SHP77 (cell line): Measurements from ENCODE around the gene SP100.

Experiments used
- DNase-seq, 2 experiments: peaks; one replicate each; lab custom pipeline; 2025; lab: John Stamatoyannopoulos, UW

Gene SP100

DNA sequence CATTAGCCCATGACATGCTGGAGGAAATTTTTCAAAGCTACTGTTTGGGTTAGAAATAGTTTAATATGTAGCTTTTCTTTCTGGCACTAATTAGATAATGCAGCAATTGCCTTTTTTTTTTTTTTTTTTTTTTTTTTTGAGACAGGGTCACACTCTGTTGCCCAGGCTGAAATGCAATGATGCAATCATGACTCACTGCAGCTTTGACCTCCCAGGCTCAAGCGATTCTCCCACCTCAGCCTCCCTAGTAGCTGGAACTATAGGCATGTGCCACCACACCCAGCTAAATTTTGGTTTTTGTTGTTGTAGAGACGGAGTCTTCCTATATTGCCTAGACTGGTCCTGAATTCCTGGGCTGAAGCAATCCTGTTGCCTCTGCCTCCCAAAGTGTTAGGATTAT is 136.2 kb downstream of the SP100 start:
- DNase-seq: no peak

DNA sequence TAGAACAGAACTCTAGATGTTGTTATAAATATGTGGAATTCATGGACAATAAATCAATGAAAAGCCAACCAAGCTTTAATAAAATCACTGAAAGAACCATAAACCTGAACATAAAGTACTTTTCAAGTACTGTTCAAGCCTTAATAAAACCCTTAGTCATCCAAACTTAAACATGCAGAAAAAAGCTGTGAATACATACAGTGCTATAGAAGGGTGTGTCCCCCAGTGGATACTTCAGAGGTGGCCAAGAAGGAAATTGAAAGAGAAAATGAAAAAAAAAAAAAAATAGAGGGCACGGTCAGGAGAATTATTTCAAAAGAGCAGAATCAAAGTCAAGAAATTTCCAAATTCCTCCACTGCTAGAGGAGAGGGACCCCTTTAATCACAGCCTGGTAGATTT is 141.1 kb downstream of the SP100 start:
- DNase-seq: no peak

DNA sequence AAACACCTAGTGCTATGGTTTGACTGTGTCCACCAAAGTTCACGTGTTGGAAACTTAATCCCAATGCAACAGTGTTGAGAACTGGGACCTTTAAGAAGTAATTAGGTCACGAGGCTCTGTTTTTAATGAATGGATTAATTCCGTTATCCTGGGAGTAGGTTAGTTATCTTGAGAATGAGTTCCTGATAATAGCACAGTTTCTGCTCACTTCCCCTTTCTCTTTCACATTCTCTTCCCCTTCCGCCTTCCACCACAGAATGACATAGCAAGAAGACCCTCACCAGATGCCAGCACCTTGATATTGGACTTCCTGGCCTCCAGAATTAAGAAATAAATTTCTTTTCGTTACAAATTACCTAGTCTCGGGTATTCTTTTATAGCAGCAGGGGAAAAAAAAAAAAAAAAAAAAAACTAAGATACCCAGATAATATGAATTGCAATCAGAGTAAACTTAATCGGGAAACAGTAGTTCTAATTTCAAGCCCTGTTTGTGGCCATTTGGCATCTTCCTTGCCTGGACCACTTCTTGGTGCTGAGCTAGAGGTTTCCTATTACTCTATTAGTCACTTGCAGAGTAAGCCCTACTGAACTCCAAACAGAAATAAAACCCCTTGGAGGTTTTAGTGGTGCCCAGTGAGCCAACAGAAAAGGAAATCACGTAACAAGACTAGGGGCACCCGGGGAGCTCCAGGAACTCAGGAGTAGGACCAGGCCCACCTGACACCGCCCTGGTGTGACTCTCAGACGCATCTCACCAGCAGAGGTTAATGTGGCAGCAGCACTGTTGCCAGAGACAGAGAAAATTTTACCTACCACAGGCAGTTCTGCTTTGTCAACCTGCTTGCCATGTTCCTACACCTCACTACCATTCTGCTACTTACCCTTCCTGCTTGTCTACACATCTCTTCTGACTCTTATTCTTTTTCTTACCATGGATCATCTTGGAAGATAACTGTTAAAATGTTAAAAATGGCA is 149.1 kb downstream of the SP100 start:
- no peak for DNase-seq

DNA sequence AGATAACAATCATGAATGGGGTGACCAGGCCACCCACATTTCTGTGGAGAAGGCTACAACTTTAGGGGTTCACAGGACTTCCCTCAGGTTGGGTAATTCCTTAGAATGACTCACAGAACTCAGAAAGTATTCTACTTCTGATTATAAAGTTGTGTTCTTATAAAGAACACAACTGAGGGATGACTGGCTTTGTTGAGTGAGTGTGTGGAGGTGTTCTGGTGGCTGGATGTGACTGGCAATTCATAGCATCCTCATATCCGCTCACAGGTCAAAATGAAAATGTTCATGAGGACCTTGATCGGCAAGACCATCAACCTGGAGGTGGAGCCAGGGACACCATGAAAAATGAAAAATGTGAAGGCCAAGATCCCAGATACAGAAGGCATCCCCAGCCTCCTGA is 153.3 kb downstream of the SP100 start:
- no peak for DNase-seq

DNA sequence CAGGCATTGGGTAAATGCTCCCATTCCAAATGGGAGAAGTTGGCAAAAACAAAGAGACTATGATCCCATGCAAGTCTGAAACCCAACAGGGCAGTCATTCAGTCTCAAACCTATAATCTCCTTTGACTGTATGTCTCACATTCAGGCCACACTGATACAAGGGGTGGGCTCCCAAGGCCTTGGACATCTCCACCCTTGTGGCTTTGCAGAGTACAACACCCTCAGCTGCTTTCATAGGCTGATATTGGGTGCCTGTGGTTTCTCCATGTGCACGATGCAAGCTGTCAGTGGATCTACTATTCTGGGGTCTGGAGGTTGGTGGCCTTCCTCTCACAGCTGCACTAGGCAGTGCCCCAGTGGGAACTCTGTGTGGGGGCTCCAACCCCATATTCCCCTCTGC is 155.0 kb downstream of the SP100 start:
- no peak for DNase-seq

DNA sequence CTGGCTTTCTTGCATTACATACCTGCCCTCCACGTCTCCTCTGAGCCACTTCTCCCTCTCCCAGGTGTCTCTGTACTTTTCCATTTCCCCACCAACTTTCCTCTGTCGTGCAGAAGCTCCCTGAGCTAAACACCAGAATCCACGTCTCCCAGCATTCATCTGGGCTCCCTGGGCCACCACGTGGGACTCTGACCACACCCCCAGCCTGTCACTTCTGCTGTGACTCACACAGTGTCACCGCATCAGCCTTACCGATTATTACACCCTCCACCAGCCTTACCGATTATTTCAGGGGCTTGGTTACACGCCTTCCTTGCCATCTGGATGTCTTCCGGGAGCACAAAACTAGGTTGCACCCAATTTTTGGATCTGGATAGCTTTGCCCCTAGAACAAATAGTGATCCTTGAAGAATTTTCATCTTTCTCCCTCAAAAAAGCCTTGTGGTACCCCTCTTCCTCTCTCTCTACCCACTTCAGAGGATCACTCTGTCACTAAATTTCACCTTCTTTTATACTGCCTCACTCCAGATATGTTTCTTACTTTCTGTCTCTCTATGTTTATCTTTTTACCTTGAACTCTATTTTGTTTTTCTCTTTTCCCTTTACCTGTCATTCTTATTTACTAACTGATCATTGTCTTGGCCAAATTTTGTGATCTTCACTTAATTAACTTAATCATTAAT is 159.8 kb downstream of the SP100 start:
- DNase-seq: no peak

DNA sequence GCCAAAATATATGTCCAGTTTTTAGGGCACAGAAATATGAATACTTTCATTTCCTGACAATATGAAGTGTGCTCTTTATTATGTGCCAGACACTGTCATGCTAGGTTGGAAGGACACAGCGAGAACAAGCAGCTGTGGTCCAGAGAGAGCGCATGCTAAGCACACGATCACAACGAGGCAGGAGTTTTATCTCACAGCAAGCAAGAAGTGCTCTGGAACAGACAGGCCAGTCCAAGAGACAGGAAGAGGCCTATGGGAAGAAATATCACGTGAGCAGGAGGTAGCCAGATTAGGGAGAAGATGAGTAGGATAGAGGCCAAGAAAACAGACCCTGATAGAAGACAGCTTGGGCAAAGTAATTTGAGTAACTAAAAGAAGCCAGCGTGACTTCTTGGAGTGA is 161.1 kb downstream of the SP100 start:
- DNase-seq: no peak

DNA sequence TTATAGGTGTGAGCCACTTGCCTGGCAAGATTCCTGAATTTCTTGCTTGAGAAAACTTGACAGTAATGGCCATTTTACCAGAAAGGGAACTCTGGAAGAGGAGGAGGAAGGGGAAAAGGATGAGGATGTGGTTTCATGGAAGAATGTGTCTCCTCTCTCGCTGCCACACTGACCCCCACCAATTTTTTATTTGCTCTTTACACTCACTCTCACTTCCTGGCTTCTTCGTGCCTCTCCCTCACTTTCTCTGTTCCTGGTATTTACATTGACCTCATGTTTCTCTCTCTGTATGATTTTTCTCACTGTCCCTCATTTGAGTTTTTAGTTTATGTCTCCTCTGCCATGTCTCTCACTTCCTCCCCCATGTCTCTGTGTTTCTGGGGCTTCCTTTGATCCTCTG is 162.1 kb downstream of the SP100 start:
- DNase-seq: no peak

DNA sequence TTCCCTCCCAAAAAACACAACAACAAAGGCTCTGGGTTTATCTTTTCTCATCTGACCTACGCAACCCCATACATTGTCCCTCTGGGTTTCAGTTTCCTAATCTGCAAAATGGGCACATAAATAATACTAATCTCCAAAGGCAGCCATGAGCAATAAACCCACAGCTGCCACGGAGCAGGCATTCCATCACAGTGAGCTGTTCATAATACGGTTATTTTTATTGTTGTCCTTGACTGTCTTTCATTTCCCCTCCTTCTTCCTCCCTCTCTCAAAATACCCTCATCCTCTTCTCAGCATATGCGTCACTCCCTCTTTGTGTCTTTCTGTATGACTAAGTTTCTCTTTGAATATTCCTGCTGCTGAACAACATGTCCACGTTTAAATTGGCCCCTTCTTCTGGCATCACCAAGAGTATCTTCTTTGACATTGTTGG is 166.9 kb downstream of the SP100 start:
- DNase-seq: no peak

DNA sequence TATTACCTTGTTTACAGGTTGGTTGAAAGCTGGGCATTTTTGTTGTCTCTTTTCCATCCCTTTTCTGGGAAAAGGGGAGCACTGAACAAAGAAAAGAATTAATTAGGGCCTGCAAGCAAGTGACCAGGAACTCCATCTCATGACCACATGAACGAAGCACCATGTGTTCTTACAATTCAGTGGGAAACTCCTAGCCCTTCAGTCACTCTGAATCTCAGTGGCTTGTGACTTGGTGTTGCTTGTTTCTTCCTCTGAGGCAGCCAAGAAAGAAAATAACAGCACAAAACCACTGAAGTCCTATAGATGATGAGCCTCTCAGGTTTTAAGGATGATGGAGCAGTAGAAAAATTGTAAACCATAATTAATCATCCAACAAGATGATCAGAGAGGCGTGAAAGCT is 167.6 kb downstream of the SP100 start:
- DNase-seq: no peak

DNA sequence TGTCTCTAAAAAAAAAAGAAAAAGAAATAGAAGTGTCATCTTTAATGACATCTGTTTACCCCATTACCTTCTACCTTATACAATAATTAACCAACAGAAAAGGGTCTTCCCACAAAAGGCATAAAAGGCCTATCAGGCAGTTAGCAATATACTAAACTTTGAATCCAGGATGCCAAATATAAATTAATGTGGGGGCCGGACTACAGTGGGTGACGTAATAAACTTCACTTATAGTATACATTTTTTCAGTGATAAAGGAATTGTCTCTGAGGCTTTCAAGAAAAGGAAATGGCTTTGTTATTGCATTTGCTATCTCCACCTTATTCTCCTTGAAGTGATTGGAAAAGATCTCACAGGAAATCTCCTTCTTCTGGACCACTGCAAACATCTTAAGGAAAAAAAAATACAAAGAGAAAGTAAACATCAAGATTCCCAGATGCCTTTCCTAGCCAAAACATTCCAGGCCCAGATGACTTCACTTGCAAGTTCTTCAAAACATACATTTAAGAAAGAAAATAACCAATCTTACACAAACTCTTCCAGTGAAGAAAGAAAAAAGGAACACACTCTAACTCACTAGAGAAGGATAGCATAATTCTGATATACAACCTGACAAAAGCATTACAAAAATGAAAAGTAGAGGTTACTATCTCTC is 170.5 kb downstream of the SP100 start:
- no peak for DNase-seq

DNA sequence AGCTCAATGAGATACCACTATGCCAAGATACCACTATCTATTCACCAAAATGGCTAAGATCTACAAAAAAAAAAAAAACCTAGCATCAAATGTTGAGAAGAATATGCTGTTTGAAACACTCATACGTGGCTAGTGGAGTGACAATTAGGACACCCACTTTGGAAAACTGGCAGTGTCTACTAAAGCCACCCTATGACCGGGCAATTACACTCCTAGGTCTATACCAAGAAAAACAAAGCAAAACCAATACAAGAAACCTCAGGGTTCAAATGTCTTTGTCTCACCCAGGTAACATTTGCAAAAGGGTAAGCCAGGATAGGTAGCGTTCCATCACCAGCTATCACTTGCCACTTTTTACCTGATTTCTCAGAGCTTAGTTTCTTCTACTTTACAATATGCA is 173.0 kb downstream of the SP100 start:
- no peak for DNase-seq

DNA sequence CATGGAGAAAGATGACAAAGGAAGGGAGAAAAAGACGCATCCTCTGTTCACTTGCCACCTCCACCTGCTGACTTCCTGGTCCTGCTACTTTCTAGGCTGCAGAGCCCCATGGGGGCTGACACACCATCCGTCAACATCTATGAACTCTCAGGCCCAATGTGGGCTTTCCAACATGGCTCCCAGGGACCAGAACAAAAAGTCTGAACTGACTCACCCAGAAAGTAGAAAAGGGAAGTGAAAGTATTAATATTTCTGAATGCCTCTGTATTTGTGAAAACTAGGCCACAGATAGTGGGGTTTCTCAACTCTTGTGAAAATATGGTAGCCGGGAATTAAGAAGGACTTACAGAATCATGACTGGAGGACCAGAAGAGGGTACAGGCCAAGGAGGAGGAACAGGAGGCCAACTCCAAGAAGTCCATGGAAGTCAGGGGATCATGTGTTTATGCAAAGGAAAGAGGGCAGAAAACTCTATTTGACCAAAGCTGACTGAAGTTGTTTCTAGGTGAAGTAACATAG is 173.6 kb downstream of the SP100 start:
- no peak for DNase-seq

DNA sequence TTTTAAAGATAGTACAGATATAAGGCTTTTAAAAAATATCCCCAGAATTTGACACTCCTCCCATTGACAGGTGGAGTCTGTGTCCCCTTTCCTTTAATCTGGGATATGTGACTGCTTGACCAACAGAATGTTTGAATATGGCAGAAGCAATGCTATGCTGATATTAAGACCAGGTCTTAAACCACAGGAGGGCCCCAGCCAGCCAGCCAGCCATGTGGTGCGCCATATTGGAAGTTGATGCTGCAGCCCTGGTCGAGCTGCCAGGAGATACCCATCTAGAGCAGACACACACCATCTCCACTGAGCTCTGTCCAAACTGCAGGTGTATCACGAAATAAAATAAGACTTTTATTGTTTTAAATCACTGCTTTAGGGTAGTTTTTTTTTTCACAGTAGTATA is 174.3 kb downstream of the SP100 start:
- DNase-seq: no peak

DNA sequence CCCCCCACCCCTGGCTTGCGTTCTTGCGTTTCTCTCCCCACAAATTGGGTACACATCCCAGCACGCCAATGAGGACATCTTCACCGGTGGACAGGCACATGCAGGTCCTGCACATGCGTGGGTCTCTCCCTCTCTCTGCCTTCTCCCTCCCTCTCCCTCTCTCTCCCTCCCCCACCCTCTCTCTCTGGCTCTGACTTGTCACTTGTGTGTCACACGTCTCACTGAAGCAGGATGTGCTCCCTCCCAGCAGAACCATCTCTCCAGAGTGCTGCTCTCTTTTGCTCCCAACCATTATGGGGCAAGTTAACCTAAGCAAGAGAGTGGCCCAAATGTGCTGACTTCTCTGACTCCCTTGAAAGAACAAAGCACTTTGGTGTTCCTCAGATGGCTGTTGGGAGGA is 175.8 kb downstream of the SP100 start:
- no peak for DNase-seq

DNA sequence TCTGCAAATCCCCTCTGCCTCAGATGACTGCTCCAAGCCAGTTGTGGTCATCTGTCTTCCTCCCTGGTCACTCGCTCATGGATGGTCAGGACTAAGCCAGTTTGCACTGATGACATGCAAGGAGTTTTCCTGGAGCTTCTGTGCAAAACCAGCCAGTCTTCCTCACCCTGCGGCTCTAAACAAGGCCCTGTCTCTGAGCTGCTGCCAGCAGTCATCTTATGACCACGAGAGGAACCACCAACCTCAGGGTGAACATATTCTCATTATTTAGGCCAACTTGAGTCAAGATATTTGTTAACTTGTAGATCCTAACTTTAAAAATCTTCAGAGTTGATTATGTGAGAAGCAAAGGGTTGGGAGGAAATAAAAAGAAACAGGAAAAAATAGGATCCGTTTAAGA is 176.8 kb downstream of the SP100 start:
- DNase-seq: no peak
